ENCODE measurements around the gene REG4. TPM values are rescaled to one million over a fixed set of nuclear protein-coding genes. Genes with fewer than 3 reads are reported as not detected.

REG4 gene
- total and polyA plus RNA-seq, 2 of the 13 experiments (the other 11 are each of a cell fraction or from before 2014, with no cell fraction given) = not detected

- POLR2A ChIA-PET = no interaction called here
- BruUV-seq (replicated peaks) = no TSS peak
- in situ Hi-C loops (cut with HindIII; ENCODE audit: extremely low pct_ligation_motif_present, low pct_unique_long_range_greater_than_20kb) = no loop called here
Observed at GRCh38 chr1:119822406-119822805, 11.1 kb upstream of the REG4 start.

More at GRCh38 chr1:119822406-119822805, 11.1 kb upstream of the REG4 start:
- TF ChIP-seq FIP1L1 (IDR thresholded peaks at IDR 0.05; ENCODE audit: borderline replicate concordance, insufficient read depth, low read depth, low read length) = no peak
- TF ChIP-seq IKZF4 (CRISPR knock-in tag; IDR thresholded peaks at IDR 0.05; ENCODE audit: borderline replicate concordance, low read depth, not compliant biosample characterization) = no peak
- TF ChIP-seq RNF219 (CRISPR knock-in tag; IDR thresholded peaks at IDR 0.05) = no peak
- TF ChIP-seq HNF4G (IDR thresholded peaks at IDR 0.05; ENCODE audit: borderline replicate concordance, low read depth, low read length) = no peak
- TF ChIP-seq HNF4G (CRISPR knock-in tag; IDR thresholded peaks at IDR 0.05; ENCODE audit: borderline replicate concordance, low read depth) = no peak
- no peak for TF ChIP-seq RCOR2 (CRISPR knock-in tag; IDR thresholded peaks at IDR 0.05)
- TF ChIP-seq ZNF558 (CRISPR knock-in tag; IDR thresholded peaks at IDR 0.05; ENCODE audit: borderline replicate concordance) = no peak
- no peak for TF ChIP-seq NFRKB (IDR thresholded peaks at IDR 0.05)
- TF ChIP-seq ZNF790 (CRISPR knock-in tag; IDR thresholded peaks at IDR 0.05; ENCODE audit: borderline replicate concordance) = no peak
- no peak for TF ChIP-seq TEF (CRISPR knock-in tag; IDR thresholded peaks at IDR 0.05)
- no peak for TF ChIP-seq POGZ (CRISPR knock-in tag; IDR thresholded peaks at IDR 0.05)
- no peak for TF ChIP-seq ZNF281 (CRISPR knock-in tag; IDR thresholded peaks at IDR 0.05; ENCODE audit: borderline replicate concordance)
- TF ChIP-seq ZNF256 (CRISPR knock-in tag; conservative IDR thresholded peaks at IDR 0.05) = no peak
- TF ChIP-seq ZFYVE20 (CRISPR knock-in tag; IDR thresholded peaks at IDR 0.05; ENCODE audit: borderline replicate concordance, low read depth) = no peak
- Histone ChIP-seq H3K36me3 (replicated peaks in 1 of 2; ENCODE audit: control insufficient read depth in 1 of 2, insufficient read depth in 2 of 2, low read length in 2 of 2) (no peaks in the 10 kb centered on the region), H3K27ac (ENCODE audit: extremely low read length, insufficient read depth, low read length) (no peak overlapping the region), H3K9me3 (ENCODE audit: low read length) (no peaks in the 10 kb centered on the region), H3K4me3 (replicated peaks in 1 of 3; ENCODE audit: insufficient read depth in 1 of 3, low read depth in 2 of 3, low read length in 3 of 3) (no peak overlapping the region), H3K9ac (ENCODE audit: insufficient read depth, low read depth, low read length) (no peak overlapping the region), H3K79me2 (ENCODE audit: insufficient read depth, low read length) (no peaks in the 10 kb centered on the region), H2AFZ (ENCODE audit: low read length) (no peak overlapping the region), H3K4me2 (ENCODE audit: low read depth, low read length) (no peak overlapping the region), H3K27me3 (ENCODE audit: control insufficient read depth in 1 of 2, insufficient read depth in 2 of 2, low read length in 2 of 2) (0 out of 5 replicates have a peak, but pooled peaks cover 0 to 1% of the 10 kb centered on the region in 2 experiments), H3K4me1 (ENCODE audit: insufficient read depth, low read length) (peaks cover 8% of the 10 kb centered on the region), H4K20me1 (ENCODE audit: insufficient read depth, low read length) (no peaks in the 10 kb centered on the region)
- no peak for DNase-seq (ENCODE audit: low spot score)
- CTCF ChIA-PET (ENCODE audit: low intra/inter-chr PET ratio, low total read pairs) = no interaction called here
- 80% methylated on average over 2 of the region's 3 CpGs for WGBS (ENCODE audit: low lambda C conversion rate)
- intact Hi-C loops (cut with micrococcal nuclease; ENCODE audit: unreplicated experiment) = no loop called here
- ATAC-seq = no peak
- FAIRE-seq = no peak

All from HepG2 (cell line).